Activated naive CD8-positive, alpha-beta T cell treated with anti-CD3 and anti-CD28 coated beads, Interleukin-2, amount 50 U/mL, for 24 hours (primary cell): ENCODE measurements around the gene FMN2.

Source experiments
- ATAC-seq: fragments of 150-1000 bp; cut with Tn5 transposase; one replicate; pipeline ENCODE4 v1.10.0; 2021
- DNase-seq: peaks from one replicate; pipeline ENCODE4 v3.0.0; 2021
- H3K27ac Mint-ChIP-seq: one replicate; pipeline ENCODE4 v1.8.0; 2021; ENCODE audit warnings: mild to moderate bottlenecking, mixed read lengths
- H3K27me3 Mint-ChIP-seq: one replicate; pipeline ENCODE4 v1.8.0; 2021; ENCODE audit warnings: mixed read lengths
- H3K36me3 Mint-ChIP-seq: one replicate; pipeline ENCODE4 v1.8.0; 2021; ENCODE audit warnings: low read depth, mixed read lengths
- H3K4me1 Mint-ChIP-seq: one replicate; pipeline ENCODE4 v1.8.0; 2021; ENCODE audit warnings: mixed read lengths
- H3K4me3 Mint-ChIP-seq: one replicate; pipeline ENCODE4 v1.8.0; 2021; ENCODE audit warnings: mild to moderate bottlenecking, moderate library complexity, mixed read lengths
- H3K9me3 Mint-ChIP-seq: one replicate; pipeline ENCODE4 v1.8.0; 2021; ENCODE audit warnings: mixed read lengths

The FMN2 gene

GRCh38 chr1:240139511-240139910 lies 47.8 kb downstream of the FMN2 start:
- Mint-ChIP-seq H3K4me3 (no peak overlapping the region), H3K27me3 (peaks cover 3% of the 10 kb centered on the region), H3K27ac (no peak overlapping the region), H3K36me3 (no peaks in the 10 kb centered on the region), H3K4me1 (no peaks in the 10 kb centered on the region), H3K9me3 (no peaks in the 10 kb centered on the region)
- DNase-seq (no peak), ATAC-seq (no peak)

GRCh38 chr1:240145120-240145519 lies 53.4 kb downstream of the FMN2 start:
- Mint-ChIP-seq H3K4me3 (no peak overlapping the region), H3K27me3 (no peaks in the 10 kb centered on the region), H3K27ac (no peak overlapping the region), H3K4me1 (no peaks in the 10 kb centered on the region), H3K9me3 (no peaks in the 10 kb centered on the region), H3K36me3 (no peaks in the 10 kb centered on the region)
- ATAC-seq, result no peak
- DNase-seq, result no peak

- H3K27ac Mint-ChIP-seq, result no peak overlapping the region
- DNase-seq (no peak), ATAC-seq (no peak)
- no peak overlapping the region for H3K4me3 Mint-ChIP-seq
- H3K36me3 Mint-ChIP-seq, result no peaks in the 10 kb centered on the region
- no peaks in the 10 kb centered on the region for H3K9me3 Mint-ChIP-seq
- H3K27me3 Mint-ChIP-seq, result no peaks in the 10 kb centered on the region
- H3K4me1 Mint-ChIP-seq, result no peaks in the 10 kb centered on the region
Observed at GRCh38 chr1:240148333-240148732, 56.6 kb downstream of the FMN2 start.

GRCh38 chr1:240149484-240150094 lies 57.9 kb downstream of the FMN2 start:
- Mint-ChIP-seq H3K4me3 (no peak overlapping the region), H3K36me3 (no peaks in the 10 kb centered on the region), H3K4me1 (no peaks in the 10 kb centered on the region), H3K27me3 (peaks cover 2% of the 10 kb centered on the region), H3K27ac (no peak overlapping the region), H3K9me3 (no peaks in the 10 kb centered on the region)
- no peak for DNase-seq
- no peak for ATAC-seq

- Mint-ChIP-seq H3K9me3 (no peaks in the 10 kb centered on the region), H3K4me1 (no peaks in the 10 kb centered on the region), H3K27ac (no peak overlapping the region), H3K4me3 (no peak overlapping the region), H3K27me3 (peaks cover 2% of the 10 kb centered on the region), H3K36me3 (no peaks in the 10 kb centered on the region)
- DNase-seq (no peak), ATAC-seq (no peak)
Observed at GRCh38 chr1:240151136-240151735, 59.6 kb downstream of the FMN2 start.

- H3K27ac Mint-ChIP-seq, result no peak overlapping the region
- H3K9me3 Mint-ChIP-seq, result no peaks in the 10 kb centered on the region
- H3K27me3 Mint-ChIP-seq, result peaks cover 2% of the 10 kb centered on the region
- no peak overlapping the region for H3K4me3 Mint-ChIP-seq
- ATAC-seq (no peak), DNase-seq (no peak)
- no peaks in the 10 kb centered on the region for H3K4me1 Mint-ChIP-seq
- no peaks in the 10 kb centered on the region for H3K36me3 Mint-ChIP-seq
Observed at GRCh38 chr1:240152611-240153297, 61.1 kb downstream of the FMN2 start.

- Mint-ChIP-seq H3K4me3 (no peak overlapping the region), H3K27ac (no peak overlapping the region), H3K9me3 (peaks cover 4% of the 10 kb centered on the region), H3K36me3 (no peaks in the 10 kb centered on the region), H3K4me1 (no peaks in the 10 kb centered on the region), H3K27me3 (peaks cover 2% of the 10 kb centered on the region)
- ATAC-seq (no peak), DNase-seq (no peak)
Observed at GRCh38 chr1:240155605-240156004, 63.9 kb downstream of the FMN2 start.

- Mint-ChIP-seq H3K4me3 (no peak overlapping the region), H3K27ac (no peak overlapping the region), H3K27me3 (no peaks in the 10 kb centered on the region), H3K4me1 (no peaks in the 10 kb centered on the region), H3K9me3 (peaks cover 15% of the 10 kb centered on the region), H3K36me3 (no peaks in the 10 kb centered on the region)
- DNase-seq (no peak), ATAC-seq (no peak)
Observed at GRCh38 chr1:240164742-240165141, 73.1 kb downstream of the FMN2 start.

- ATAC-seq, result no peak
- no peak overlapping the region for H3K4me3 Mint-ChIP-seq
- no peaks in the 10 kb centered on the region for H3K27me3 Mint-ChIP-seq
- DNase-seq, result no peak
- H3K36me3 Mint-ChIP-seq, result no peaks in the 10 kb centered on the region
- no peak overlapping the region for H3K27ac Mint-ChIP-seq
- peaks cover 11% of the 10 kb centered on the region for H3K9me3 Mint-ChIP-seq
- no peaks in the 10 kb centered on the region for H3K4me1 Mint-ChIP-seq
Observed at GRCh38 chr1:240169188-240169587, 77.5 kb downstream of the FMN2 start.

- ATAC-seq (no peak), DNase-seq (no peak)
- Mint-ChIP-seq H3K27ac (no peak overlapping the region), H3K27me3 (no peaks in the 10 kb centered on the region), H3K4me1 (no peaks in the 10 kb centered on the region), H3K36me3 (no peaks in the 10 kb centered on the region), H3K9me3 (peaks cover 6% of the 10 kb centered on the region), H3K4me3 (no peak overlapping the region)
Observed at GRCh38 chr1:240170266-240170665, 78.6 kb downstream of the FMN2 start.

- no peaks in the 10 kb centered on the region for H3K36me3 Mint-ChIP-seq
- no peaks in the 10 kb centered on the region for H3K4me1 Mint-ChIP-seq
- H3K4me3 Mint-ChIP-seq, result no peak overlapping the region
- H3K27ac Mint-ChIP-seq, result no peak overlapping the region
- H3K9me3 Mint-ChIP-seq, result peaks cover under 1% of the 10 kb centered on the region
- ATAC-seq, result no peak
- H3K27me3 Mint-ChIP-seq, result no peaks in the 10 kb centered on the region
- DNase-seq, result no peak
Observed at GRCh38 chr1:240170806-240171205, 79.1 kb downstream of the FMN2 start.

GRCh38 chr1:240171907-240172306 lies 80.2 kb downstream of the FMN2 start:
- no peak for DNase-seq
- Mint-ChIP-seq H3K36me3 (no peaks in the 10 kb centered on the region), H3K27ac (no peak overlapping the region), H3K4me1 (no peaks in the 10 kb centered on the region), H3K4me3 (no peak overlapping the region), H3K27me3 (no peaks in the 10 kb centered on the region), H3K9me3 (no peaks in the 10 kb centered on the region)
- ATAC-seq, result no peak

GRCh38 chr1:240173836-240174235 lies 82.2 kb downstream of the FMN2 start:
- Mint-ChIP-seq H3K27me3 (no peaks in the 10 kb centered on the region), H3K9me3 (no peaks in the 10 kb centered on the region), H3K4me1 (no peaks in the 10 kb centered on the region), H3K4me3 (no peak overlapping the region), H3K27ac (no peak overlapping the region), H3K36me3 (no peaks in the 10 kb centered on the region)
- DNase-seq, result no peak
- ATAC-seq, result no peak

- Mint-ChIP-seq H3K27me3 (no peaks in the 10 kb centered on the region), H3K27ac (no peak overlapping the region), H3K4me1 (no peaks in the 10 kb centered on the region), H3K9me3 (no peaks in the 10 kb centered on the region), H3K4me3 (no peak overlapping the region), H3K36me3 (no peaks in the 10 kb centered on the region)
- DNase-seq, result no peak
- ATAC-seq, result no peak
Observed at GRCh38 chr1:240174734-240175133, 83.1 kb downstream of the FMN2 start.

GRCh38 chr1:240178366-240178765 lies 86.7 kb downstream of the FMN2 start:
- no peak overlapping the region for H3K4me3 Mint-ChIP-seq
- H3K27me3 Mint-ChIP-seq, result no peaks in the 10 kb centered on the region
- ATAC-seq (no peak), DNase-seq (no peak)
- H3K27ac Mint-ChIP-seq, result no peak overlapping the region
- H3K36me3 Mint-ChIP-seq, result no peaks in the 10 kb centered on the region
- H3K9me3 Mint-ChIP-seq, result no peaks in the 10 kb centered on the region
- H3K4me1 Mint-ChIP-seq, result no peaks in the 10 kb centered on the region
